Left renal pelvis (tissue), 4 donors: ENCODE measurements around the gene NPPA. TPM values are rescaled to one million over a fixed set of nuclear protein-coding genes. Genes with fewer than 3 reads are reported as not detected.

ENCODE experiments used
- DNase-seq, 4 donors: peaks; one replicate each; pipeline ENCODE4 v3.0.0-alpha.2; 2013; ENCODE audit warnings: low read depth in 4 of 4, low spot score in 3 of 4
- polyA plus RNA-seq, 4 donors: library from polyadenylated mRNA; unstranded; fragments of 120-200 nt; gene quantifications; one replicate each; pipeline ENCODE4 v1.2.1, GENCODE V29; 2013; ENCODE audit not compliant: insufficient read length in 4 of 4

Gene NPPA
- polyA plus RNA-seq, 4 donors: 0.56 to 0.73 (median 0.59) TPM; not detected in 1

DNA sequence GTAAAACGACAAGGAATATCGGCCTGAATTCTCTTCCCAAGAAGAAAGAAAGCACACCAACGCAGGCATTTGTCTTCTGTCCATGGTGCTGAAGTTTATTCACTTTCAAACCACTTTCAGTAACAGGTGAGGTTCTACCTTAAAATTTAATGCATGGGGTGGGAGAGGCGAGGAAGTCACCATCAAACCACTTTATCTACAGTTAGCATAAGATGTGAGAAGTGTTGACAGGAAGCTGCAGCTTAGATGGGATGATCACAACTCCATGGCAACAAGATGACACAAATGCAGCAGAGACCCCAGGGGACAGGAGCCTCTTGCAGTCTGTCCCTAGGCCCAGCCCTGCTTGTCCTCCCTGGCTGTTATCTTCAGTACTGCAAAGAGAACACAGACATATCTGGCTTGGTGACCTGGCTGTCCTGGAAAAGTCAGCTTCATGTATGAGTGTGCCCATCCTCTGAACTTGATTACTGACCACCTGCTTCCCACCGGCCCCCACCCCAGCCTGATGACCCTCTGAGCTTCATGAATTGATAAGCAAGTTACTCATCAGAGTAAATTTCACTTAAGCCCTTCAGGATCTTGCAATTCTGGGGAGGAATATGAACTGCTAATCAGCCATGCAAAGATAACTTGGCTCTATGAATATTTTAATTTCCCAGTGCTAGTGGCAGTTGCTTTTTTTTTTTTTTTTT lies 1.8 kb downstream of the NPPA start:
- no peak for DNase-seq

DNA sequence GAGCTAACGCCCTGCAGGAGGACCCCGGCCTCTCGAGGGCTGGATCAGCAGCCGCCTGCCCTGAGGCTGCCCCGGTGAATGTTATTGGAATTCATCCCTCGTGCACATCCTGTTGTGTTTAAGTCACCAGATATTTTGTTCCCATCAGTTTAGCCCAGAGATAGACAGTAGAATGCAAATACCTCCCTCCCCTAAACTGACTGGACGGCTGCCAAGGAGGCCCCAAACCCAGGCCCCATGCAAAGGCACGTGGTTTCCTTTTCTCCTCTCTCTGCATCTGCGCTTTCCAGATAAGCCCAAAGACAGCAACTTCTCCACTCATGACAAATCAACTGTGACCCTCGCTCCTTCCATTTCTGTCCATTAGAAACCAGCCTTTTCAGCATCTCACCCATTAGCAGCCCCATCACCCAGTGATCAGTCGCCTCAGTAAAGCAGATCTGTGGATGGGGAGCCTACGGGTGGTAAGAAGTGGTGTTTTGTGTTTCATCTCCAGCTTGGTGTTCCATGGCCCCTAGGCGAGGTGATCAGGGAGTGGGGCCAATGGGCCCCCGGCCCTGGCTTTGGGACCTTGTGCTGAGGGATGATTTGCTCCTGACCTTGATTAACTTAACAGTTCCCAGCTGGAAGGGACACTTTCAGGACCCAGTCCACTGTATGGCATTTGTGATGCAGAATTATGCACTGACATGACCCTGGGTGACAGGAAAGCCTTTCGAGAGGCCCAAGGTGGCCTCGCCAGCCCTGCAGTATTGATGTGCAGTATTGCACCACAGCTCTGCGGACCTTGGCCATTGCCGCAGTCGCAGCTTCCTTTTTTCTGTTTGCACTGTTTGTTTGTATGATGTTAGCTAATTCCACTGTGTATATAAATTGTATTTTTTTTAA lies 5.2 kb downstream of the NPPA start:
- no peak for DNase-seq

GRCh38 chr1:11841245-11842153 lies 6.1 kb downstream of the NPPA start:
- no peak for DNase-seq

- DNase-seq: no peak
These were observed 7.6 kb downstream of the NPPA start for GRCh38 chr1:11839727-11840705.

DNA sequence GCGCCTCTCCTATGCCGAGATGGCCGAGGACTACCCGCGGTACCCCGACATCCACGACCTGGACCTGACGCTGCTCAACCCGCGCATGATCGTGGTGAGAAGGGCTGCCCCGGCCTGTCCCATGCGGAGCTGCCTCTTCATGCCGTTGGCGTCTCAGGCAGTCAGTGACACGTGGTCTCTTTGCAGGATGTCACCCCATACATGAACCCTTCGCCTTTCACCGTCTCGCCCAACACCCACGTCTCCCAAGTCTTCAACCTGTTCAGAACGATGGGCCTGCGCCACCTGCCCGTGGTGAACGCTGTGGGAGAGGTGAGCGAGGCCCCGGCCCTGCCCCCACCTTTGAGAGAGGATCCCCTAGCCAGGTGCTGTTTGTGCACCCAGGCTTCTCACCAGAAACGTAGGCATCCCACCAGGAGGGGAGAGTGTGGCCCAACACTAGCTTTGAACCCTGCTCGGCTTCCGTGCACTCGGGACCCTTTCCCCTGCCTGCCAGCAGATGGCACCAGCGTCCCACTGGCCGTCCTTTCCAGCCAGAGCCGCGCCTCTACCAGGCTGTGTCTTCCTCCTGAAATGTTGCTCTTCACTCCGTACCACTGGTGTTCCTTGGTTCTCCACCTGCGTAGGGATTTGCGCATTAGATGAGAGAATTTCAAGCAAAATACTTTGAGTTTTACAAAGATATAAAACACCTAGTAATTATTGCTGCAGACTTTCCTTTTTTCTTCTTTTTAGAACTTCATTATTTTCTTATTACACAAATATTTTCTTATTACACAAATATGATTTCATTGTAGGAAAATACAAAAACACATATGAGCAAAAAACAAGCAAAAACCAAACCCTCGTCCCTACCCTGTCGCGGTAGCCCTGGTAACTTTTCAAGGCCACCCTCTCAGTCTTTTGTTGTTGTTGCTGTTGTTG lies 9.0 kb downstream of the NPPA start:
- DNase-seq: no peak

DNA sequence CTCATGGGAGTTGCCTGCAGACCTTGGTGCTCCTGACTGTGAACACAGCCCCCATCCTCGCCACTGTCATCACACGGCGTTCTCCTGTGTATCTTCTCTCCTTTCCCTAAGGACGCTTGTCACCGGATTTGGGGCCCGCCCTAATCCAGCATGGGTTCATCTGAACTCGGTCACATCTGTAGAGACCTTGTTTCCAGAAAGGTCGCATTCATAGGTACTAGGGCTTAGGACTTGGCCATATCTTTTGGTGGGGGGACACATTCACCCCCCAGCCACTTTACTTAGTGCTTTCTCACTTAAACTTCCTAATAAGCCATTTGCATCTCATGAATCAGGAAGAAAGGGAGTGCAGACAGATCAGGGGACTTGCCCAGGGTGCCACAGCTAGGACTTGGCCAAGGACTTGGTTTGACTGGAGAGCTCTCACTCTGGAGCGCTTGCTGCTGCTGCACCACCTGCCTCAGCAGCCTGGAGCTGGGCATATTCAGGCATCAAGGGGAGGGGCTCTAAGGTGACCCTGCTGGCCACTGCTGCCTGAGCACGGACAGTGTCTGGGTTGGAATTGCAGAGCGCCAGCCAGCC lies 9.7 kb downstream of the NPPA start:
- DNase-seq: no peak

DNA sequence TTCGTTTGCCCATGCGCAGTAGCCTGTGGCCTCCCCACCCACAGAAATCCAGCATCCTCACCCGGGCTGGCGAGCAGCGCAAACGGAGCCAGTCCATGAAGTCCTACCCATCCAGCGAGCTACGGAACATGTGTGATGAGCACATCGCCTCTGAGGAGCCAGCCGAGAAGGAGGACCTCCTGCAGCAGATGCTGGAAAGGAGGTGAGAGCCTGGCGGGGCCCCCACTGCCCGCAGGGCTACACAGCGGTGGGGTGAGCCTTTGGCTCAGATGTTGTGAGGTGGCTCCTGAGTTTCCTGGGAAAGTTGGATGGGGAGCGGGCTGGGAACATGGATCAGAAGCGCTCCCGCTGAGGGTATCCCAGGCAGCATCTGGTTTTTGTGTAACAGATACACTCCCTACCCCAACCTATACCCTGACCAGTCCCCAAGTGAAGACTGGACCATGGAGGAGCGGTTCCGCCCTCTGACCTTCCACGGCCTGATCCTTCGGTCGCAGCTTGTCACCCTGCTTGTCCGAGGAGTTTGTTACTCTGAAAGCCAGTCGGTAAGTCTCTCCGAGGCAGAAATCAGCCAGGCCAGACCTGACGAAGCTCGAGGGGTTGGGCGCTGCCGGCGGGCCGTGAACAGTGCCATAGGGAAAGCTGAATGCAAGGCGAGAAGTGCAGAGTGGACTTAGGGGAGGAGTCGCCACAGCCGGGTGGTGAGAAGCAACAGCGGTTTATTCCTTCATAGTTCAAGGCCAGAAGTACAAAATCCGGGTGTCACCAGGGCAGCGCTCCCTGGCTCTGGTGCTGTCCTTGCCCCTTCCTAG lies 10.4 kb downstream of the NPPA start:
- no peak for DNase-seq

- DNase-seq: no peak
These were observed 11.9 kb downstream of the NPPA start for GRCh38 chr1:11835441-11836225.

- DNase-seq: no peak
These were observed 13.7 kb downstream of the NPPA start for GRCh38 chr1:11833900-11834299.

- DNase-seq: no peak
These were observed 14.1 kb downstream of the NPPA start for GRCh38 chr1:11833497-11833896.

GRCh38 chr1:11831945-11832725 lies 15.4 kb downstream of the NPPA start:
- DNase-seq: no peak

GRCh38 chr1:11828511-11828910 lies 19.1 kb downstream of the NPPA start:
- DNase-seq: no peak

- DNase-seq: no peak
These were observed 20.6 kb downstream of the NPPA start for GRCh38 chr1:11826946-11827345.

DNA sequence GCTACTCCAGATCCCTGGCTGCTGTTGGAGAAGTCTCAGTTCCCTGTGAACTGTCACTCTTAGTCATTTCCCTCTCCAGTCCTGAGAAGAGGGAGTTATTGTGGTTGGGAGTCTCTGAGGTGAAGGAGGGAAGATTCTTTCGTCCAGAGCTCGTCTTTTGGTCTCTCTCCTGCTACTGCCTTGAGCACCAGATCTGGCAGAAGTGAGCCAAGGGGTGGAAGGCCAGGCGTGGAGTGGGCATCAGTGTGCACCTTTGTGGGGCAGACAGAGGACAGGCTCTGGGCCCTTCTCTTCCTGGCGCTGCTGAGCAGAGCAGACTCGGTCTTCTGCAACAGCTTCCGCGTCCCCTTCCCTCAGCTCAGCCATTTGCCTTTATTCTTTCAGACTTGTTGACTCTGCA lies 22.5 kb downstream of the NPPA start:
- DNase-seq: no peak

DNA sequence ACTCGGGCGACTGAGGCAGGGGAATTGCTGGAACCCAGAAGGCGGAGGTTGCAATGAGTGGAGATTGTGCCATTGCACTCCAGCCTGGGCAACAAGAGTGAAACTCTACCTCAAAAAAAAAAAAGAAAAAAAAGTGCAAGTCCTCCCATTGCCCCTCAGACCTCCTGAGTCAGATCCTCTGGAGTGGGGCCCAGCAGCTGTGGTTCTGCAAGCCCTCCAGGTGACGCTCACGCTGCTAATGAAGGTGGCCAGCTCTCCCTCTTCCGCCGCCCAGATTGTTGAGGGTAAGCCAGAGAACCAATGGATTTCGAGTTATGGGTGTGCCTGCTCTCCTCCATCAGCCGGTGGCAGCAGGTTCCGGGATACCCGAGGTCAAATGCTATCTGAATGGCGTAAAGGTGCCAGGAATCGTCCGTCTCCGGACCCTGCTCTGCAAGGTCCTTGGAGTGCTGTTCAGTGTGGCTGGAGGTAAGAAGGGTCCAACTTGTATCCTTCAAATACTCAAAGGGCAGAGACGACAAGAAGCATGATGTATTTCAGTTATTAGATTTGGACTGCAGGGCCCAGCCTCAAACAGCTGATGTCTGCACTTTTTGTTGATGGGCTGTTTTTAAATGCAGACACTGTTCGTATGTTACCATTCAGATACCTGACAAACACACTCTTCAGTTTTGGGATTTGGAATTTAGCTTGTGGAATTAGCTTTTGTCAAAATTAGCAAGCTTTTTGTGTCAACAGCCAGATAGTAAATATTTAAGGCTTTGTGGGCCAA lies 24.0 kb downstream of the NPPA start:
- no peak for DNase-seq
